WI38 (cell line): ENCODE measurements around the gene CDCA3.
A peak's percentile ranks its signal among the peaks of the same experiment; 100 is the strongest.
"Not testable (repeated sequence)": the region's sequence is repeated elsewhere in the genome, so short reads cannot be mapped to it uniquely, and the experiment has no call there.

ENCODE experiments used
- H3K4me3 ChIP-seq: 2 replicates; pipeline ENCODE4 v1.5.1; 2011; ENCODE audit warnings: low read depth, mild to moderate bottlenecking, control low read depth, low read length
- TF ChIP-seq, protein P1 (sequence below): IDR thresholded peaks from 2 replicates; pipeline ENCODE4 v1.5.1; 2012; ENCODE audit warnings: low read depth, mild to moderate bottlenecking, control low read depth, low read length

Gene CDCA3

DNA sequence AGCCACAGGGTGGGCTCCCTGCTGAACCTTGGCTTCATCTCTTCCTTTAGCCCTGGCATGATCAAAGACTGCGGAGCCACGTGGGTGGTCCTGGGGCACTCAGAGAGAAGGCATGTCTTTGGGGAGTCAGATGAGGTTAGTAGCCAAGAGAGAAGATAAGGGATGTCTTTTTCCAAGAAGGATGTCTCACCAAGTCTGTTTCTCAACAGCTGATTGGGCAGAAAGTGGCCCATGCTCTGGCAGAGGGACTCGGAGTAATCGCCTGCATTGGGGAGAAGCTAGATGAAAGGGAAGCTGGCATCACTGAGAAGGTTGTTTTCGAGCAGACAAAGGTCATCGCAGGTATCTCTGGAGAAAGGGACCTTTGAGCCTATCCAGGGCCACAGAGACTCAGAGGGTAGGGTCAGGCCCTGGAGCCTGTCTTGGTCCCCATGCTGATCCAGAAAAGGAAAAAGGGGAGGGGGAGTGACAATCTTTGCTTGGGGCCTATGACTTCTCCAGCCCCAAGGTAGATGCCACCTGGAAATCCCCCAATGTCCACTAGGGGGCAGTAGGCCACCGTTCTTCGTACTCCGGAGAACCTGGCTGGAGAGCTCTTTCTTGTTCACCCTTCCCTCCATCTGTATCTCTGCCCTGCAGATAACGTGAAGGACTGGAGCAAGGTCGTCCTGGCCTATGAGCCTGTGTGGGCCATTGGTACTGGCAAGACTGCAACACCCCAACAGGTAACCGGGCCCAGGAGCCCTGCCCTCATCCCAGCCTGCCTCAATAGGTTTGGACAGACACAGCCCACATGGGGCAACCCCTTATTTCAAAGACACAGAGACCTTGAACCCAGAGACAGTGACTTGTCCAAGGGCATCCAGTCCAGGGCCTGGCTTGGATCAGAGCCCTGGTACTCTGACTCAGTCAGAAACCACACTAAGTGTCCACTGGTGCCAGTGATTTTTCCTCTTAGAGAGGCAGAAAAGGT, 18.2 kb upstream of the CDCA3 start:
- peak overlapping the region; percentile 80 for H3K4me3 ChIP-seq
- TF ChIP-seq, protein P1, sequence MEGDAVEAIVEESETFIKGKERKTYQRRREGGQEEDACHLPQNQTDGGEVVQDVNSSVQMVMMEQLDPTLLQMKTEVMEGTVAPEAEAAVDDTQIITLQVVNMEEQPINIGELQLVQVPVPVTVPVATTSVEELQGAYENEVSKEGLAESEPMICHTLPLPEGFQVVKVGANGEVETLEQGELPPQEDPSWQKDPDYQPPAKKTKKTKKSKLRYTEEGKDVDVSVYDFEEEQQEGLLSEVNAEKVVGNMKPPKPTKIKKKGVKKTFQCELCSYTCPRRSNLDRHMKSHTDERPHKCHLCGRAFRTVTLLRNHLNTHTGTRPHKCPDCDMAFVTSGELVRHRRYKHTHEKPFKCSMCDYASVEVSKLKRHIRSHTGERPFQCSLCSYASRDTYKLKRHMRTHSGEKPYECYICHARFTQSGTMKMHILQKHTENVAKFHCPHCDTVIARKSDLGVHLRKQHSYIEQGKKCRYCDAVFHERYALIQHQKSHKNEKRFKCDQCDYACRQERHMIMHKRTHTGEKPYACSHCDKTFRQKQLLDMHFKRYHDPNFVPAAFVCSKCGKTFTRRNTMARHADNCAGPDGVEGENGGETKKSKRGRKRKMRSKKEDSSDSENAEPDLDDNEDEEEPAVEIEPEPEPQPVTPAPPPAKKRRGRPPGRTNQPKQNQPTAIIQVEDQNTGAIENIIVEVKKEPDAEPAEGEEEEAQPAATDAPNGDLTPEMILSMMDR, result peak; percentile 82

DNA sequence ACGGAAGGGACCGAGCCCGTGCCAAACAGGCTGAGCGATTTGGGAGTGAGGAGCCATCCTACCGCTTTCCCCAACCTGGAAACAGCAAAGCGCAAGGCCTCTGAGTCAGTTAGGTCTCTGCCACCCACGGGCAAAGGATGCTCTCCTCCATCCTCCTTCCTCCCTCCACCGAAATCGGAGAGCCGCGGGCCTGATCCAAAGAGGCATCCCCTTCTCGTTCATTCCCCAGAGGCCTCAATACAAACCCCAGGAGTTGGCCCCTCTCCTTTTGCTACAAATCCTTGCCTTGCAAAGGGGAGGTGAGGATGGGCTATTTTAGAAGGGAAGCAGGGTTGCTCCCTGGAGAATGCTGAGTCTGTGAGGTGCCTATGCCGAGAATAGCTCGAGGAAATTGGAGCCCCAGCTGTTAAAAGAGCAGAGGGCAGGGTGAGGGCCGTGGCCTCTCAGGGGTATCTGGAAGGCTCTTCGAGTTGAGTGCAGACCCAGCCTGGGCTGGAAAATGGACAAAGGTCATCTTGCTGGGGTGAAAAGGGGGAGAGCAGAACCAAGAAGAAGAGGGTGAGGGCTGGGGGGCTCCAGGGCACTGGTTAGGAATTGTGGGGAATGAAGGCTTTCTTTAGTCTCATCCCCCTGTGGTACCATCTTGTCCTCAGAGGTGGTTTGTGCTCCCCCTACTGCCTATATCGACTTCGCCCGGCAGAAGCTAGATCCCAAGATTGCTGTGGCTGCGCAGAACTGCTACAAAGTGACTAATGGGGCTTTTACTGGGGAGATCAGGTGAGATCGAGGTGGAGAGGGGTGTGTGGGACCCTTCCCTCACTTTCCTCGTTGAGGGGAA, 17.3 kb upstream of the CDCA3 start:
- H3K4me3 ChIP-seq, result peak overlapping the region; percentile 80
- TF ChIP-seq, protein P1, result no peak

DNA sequence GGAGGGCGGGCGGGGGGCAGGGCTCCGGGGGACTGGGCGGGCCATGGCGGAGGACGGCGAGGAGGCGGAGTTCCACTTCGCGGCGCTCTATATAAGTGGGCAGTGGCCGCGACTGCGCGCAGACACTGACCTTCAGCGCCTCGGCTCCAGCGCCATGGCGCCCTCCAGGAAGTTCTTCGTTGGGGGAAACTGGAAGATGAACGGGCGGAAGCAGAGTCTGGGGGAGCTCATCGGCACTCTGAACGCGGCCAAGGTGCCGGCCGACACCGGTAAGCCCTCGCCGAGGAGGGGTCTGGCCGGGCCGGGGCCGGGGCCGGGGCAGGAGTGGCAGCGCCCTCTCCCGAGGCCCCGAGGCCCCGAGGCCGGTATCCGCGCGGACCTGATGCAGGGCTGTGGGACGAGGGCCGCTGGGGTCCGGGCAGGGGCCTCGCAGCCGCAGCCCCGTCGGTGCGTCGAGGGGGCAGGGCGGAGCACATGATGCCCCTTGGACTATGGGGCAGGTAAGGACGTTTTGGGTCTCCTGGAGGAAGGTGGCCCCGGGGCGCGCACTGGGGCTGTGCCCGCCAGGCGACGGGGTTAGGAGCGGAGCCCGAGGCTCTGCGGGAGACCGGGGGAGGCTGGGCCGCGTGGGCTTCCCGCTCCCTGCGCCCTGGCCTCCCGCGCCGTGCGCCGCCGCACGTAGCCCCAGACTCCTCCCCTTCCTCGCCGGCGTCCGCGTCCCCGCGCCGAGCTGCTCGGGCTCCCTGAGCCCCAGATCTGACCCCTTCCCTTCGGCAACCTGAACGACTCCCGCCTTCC, 16.5 kb upstream of the CDCA3 start, which contains the start of gene TPI1:
TPI1 (plus strand) TSS at position 119 of the 798 bp plus-strand sequence; CDS start at position 155, 36 bp downstream.
- peak within 1 kb of the TSS; percentile 80 for H3K4me3 ChIP-seq
- TF ChIP-seq, protein P1, result no peak

GRCh38 chr12:6866920-6867412, 15.9 kb upstream of the CDCA3 start:
- TF ChIP-seq, protein P1, result no peak
- peak overlapping the region; percentile 51 for H3K4me3 ChIP-seq

GRCh38 chr12:6866163-6866919, 15.3 kb upstream of the CDCA3 start:
- H3K4me3 ChIP-seq, result no peak overlapping the region
- TF ChIP-seq, protein P1, result no peak

DNA sequence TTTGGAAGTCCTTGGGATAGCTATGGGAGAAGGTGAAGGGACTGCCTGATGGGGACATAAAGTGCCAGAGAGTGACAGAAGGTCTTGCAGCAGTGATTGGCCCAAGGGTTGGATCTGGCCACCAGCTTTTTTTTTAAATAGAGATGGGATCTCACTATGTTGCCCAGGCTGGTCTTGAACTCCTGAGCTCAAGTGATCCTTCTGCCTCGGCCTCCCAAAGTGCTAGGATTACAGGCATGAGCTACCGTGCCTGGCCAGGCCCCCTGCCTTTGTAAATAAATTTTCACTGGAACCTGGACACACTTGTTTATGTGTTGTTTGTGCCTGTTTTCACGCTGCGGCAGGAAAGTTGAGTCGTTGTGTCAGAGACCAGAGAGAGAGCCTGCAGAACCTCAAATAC, 14.2 kb upstream of the CDCA3 start:
- not testable (repeated sequence) for H3K4me3 ChIP-seq
